Ramos (cell line): ENCODE data around the gene DRAXIN.

ENCODE experiments used
- in situ Hi-C: fragments of 300-500 bp; cut with MboI; formaldehyde crosslinking; loops from one replicate; pipeline ENCODE4 v1.14.3; 2022; ENCODE audit warnings: low sequenced_read_pairs; ENCODE audit not compliant: unreplicated experiment

The DRAXIN gene, protein sequence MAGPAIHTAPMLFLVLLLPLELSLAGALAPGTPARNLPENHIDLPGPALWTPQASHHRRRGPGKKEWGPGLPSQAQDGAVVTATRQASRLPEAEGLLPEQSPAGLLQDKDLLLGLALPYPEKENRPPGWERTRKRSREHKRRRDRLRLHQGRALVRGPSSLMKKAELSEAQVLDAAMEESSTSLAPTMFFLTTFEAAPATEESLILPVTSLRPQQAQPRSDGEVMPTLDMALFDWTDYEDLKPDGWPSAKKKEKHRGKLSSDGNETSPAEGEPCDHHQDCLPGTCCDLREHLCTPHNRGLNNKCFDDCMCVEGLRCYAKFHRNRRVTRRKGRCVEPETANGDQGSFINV

GRCh38 chr1:11691302-11691914 is at the start of gene DRAXIN:
Gene DRAXIN, plus strand, starts transcription at chr1:11691710. Its CDS starts 14,549 bp downstream, at chr1:11706259.
- in situ Hi-C loops: no loop called here

DNA sequence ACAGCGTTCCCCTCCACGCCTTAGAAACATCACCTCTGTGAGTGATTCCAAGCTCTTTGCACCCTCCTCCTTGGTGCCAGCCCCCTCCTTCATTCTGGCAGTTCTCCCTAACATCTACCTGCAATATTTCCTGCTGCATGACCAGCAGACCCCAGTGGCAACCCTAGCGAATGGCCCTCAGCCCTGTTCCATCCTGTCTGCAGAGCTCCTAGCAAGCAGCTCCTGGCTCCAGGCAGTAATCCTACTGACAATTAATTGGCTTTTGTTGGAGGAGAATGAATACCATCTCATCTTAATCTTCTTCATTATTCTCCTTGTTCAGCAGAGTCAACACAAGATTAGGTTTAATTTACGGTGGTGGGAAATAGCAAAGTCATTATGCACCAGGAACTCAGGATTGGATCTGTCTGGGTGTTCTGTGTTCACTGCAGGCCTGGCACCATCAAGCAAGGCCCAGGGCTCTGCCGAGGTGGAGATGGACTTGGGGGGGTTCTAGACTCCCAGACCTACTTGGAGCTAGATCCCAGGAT is 49.7 kb upstream of the DRAXIN start:
- in situ Hi-C loops: loop anchor here (5.0 kb wide), 2 partner anchors 320 to 610 kb away; no protein-coding TSS in a partner anchor

DNA sequence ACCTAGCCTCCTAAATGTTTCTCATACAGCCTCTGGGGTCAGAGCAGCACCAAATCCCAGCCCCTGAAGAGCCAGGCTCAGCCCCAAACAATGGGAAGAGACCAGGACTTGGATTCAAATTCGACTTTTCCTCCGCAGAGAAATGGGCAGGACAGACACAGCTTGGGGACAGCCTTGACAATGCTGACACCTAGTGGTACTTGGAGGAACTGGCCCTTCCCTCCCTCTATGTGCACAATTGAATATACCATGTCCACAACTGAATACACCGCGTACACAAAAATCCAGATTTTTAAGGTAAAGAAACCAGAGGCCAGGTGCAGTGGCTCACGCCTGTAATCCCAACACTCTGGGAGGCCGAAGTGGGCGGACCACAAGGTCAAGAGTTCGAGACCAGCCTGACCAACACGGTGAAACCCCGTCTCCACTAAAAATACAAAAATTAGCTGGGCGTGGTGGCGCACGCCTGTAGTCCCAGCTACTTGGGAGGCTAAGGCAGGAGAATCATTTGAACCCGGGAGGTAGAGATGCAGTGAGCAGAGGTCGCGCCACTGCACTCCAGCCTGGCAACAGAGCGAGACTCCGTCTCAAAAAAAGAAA is 49.0 kb upstream of the DRAXIN start:
- in situ Hi-C loops: loop anchor here (5.0 kb wide), 2 partner anchors 320 to 610 kb away; no protein-coding TSS in a partner anchor

DNA sequence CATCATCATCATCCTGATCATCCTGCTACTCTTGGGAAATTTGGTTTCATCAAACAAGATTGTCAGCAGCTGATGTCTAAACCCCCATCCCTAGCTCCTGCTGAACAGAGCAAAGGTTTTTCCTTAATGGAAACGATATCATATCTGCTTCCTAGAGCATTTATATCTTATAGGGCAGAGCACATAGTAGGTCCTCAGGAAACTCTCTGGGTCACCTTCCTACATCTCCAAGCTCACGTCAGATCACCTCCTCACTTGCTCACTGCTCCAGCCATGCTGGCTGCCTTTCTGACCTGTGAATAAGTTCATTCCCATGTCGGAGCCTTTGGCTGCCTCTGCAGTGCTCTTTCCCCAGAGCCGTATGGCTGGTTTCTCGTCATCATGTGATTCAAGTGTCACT is 47.7 kb upstream of the DRAXIN start:
- in situ Hi-C loops: loop anchor here (5.0 kb wide), 2 partner anchors 321 to 611 kb away; no protein-coding TSS in a partner anchor

DNA sequence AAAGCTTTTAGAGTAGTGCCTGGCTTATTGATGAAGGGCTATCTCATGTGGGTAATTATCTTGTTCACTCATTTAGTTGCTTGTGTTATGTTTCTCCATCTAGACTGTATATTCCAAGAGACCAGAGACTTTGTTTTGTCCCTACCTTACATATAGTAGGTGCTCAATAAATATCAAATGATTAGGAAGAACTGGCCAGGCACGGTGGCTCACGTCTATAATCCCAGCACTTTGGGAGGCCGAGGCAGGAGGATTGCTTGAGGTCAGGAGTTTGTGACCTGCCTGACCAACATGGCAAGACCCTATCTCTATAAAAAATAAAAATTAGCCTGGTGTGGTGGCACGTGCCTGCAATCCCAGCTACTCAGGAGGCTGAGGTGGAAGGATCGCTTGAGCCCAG is 46.2 kb upstream of the DRAXIN start:
- in situ Hi-C loops: no loop called here

DNA sequence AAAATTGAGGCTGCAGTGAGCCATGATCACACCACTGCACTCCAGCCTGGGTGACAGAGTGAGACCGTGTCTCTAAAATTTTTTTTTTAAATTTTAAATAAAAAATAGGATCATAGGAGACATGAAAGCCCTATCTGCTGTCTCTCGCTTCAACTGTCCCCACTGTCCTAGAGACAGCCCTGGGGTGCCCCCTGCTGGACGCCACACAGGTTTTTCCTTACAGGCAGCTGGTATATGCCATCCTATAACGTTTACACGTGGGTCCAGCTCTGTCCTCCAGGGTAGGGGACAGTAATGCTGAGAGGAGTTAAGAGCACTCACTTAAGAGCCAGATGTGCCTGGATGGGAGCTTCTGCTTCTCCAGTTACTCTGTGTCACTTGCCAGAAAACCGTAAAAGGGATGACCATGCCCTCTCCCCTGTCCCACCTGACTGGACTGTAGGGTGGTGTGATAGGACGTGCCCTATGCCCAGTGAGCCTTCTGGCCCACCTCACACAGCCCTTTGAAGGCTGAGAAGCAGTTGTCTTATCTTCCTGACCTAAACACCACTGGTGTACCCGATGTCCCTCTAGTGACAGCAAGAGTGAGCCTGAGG is 45.7 kb upstream of the DRAXIN start:
- in situ Hi-C loops: no loop called here

DNA sequence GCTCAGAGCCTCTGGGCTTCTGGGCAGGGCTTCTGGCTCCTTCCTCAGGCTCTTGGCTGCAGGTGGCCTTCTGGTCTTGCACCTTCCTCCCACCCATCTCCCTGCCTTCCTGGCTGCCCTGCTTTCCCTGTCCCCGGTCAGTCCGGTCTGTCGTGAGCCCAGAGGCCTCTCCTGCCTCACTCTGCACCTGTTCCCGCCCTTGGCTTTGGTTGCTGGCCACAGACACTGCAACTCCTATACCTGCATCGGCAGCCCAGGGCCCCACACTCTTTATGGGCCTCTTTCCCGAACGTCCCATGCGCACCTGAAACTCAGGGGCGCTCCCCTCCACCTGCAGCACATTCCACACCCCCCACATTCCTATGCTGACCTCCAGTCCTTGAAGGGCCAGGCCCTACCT is 45.2 kb upstream of the DRAXIN start:
- in situ Hi-C loops: no loop called here

- in situ Hi-C loops: no loop called here
Measured at GRCh38 chr1:11647333-11647732, 44.2 kb upstream of the DRAXIN start.

GRCh38 chr1:11648039-11648438 is 43.5 kb upstream of the DRAXIN start:
- in situ Hi-C loops: no loop called here

DNA sequence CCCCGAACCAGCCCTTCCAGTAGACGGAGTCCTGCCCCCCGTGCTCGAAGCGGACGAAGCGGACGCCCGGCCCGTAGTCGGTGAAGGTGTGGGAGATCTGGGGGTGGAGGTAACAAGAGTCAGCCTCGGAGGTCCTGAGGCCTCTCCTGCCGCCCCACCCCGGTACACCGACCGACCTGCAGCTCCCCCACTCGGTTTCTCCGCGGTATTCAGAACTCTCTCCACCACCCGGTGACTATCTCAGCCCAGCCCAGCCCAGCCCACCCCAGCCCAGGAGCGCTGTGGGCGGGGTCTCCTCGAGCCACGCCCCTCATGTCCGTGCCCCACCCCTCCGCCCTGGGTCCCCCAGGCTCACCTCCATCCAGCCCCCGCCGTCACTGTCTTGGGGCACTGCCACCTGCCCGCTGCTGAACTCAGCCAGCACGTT is 42.8 kb upstream of the DRAXIN start:
- in situ Hi-C loops: no loop called here

DNA sequence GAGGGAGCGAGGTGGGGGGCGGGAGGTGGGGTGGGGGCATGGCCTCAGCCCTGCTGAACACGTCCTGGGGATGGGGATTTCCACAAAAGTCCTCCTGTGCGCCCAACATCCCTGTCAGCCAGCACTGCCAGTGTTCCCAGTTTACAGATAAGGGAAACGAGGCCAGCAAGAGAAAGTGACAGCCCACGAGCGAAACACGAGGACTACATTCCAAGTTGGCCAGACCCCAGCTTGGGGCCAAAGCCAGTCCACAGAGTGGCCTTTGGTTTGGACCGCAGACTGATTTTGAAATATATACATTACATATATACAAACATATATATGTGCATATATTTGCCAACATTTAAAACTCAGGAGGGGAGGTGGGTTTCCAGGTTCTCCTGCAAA is 42.3 kb upstream of the DRAXIN start:
- in situ Hi-C loops: no loop called here

GRCh38 chr1:11649624-11650330 is 41.7 kb upstream of the DRAXIN start:
- in situ Hi-C loops: no loop called here

GRCh38 chr1:11650331-11650991 is 41.0 kb upstream of the DRAXIN start:
- in situ Hi-C loops: no loop called here

- in situ Hi-C loops: no loop called here
Measured at GRCh38 chr1:11651017-11651416, 40.5 kb upstream of the DRAXIN start.

- in situ Hi-C loops: no loop called here
Measured at GRCh38 chr1:11652203-11652780, 39.2 kb upstream of the DRAXIN start.

DNA sequence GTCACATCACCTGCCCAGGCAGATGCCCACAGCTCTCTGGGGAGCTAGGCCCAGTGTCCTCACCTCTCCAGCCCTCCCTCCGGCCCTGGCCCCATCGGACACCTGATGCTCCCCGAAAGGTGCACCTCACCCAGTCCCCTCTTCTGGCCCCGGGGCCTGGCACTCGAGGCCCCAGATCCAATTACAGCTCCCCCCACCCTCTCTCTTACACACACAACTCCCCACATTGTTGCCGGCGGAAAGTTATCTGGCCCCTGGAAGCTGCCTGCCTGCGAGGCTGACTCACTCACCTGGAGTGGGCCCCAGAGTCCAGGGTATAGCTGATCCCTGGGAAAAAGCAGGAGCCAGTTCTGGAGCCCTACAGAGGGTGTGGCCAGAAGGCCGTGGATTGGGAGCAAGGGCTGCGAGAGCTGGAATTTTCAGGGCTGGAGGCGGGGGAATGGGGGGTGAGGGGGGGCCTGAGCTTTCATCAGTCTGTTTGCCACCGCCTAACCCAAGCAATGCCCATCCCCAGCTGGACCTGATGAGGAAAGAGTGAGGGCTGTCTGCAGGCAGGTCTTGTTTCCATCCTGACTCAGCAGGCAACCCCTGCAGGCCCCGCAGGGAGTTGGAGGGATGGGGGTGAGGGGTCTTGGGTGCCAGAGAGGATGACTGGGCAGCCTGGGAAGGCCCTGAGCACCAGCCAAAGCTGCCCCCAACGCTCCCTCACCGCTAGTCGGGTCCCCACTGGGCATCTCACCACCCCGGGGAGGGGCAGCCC is 38.2 kb upstream of the DRAXIN start:
- in situ Hi-C loops: no loop called here

DNA sequence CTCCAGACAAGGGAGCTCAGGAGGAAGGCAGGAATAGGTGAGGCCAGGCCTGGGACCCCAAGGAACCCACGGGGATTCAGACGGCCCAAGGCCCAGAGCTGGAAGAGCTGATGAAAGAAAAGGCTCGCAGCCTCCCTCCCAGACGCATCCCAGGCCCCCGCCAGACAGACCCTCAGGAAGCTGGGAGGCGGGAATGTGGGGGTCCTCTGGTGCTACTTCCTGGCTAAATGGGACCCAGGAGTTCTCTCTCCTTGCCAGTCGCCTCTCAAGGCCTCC is 37.7 kb upstream of the DRAXIN start:
- in situ Hi-C loops: no loop called here

DNA sequence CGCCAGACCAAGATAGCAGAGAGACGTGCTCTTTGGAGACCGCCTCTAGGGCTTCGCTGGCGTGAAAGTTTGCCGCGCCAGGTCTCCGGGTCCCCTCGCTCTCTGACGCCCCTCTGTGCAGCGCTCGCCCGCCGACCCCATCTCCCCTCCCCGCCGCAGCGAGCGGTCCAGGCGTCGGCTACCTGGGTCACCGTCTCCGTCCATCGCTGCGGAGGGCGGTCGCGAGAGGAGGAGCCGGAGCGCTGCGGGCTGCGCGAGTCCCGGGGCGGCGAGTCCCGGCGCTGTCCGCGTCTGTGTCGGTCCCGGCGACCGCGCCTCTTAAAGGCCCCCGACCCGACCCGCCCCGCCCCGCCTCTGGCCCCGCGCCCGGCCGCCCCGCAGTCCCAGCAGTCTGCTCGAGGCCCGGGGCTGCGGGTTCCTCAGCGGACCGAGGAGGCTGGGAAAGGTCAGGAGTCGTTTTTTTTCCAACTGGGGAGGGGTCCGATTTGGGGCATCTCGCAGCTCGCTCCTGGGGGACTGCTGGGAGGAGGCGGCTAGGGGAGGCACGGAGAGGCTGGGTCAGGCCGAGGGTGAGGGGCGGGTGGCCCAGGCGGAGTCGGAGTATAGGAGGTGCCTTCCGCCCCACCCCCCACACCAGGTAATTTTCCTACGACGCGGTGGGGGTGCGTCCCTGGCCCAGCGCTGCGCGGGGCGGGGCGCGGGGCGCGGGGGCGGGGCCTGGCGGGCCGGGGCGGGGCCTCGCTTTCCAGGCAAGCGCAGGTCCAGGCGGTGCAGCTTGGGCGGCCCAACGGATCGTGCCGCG is 37.2 kb upstream of the DRAXIN start, which contains the start of the genes FBXO2 and FBXO44:
TSS of gene FBXO2 (minus strand) at position 293 of the 802 bp plus-strand sequence. CDS start at position 204, 89 bp downstream.
TSS of gene FBXO44 (plus strand) at position 741 of the 802 bp plus-strand sequence. CDS start 959 bp downstream, outside the sequence.
- in situ Hi-C loops: no loop called here
